Stimulated activated CD4-positive, alpha-beta T cell treated with anti-CD3 and anti-CD28 coated beads, Interleukin-4, amount 100 ng/mL, for 24 hours (primary cell): ENCODE measurements around the gene FNBP1.
"Not testable (repeated sequence)": the region's sequence is repeated elsewhere in the genome, so short reads cannot be mapped to it uniquely, and the experiment has no call there.

Experiments
- DNase-seq: peaks from one replicate; pipeline ENCODE4 v3.0.0-alpha.2; 2020

The FNBP1 gene

GRCh38 chr9:130020618-130021017 lies 22.4 kb downstream of the FNBP1 start:
- no peak for DNase-seq

GRCh38 chr9:130018265-130018664 lies 24.7 kb downstream of the FNBP1 start:
- DNase-seq, result no peak

- DNase-seq, result not testable (repeated sequence)
These were observed 25.5 kb downstream of the FNBP1 start for GRCh38 chr9:130017510-130017909.

GRCh38 chr9:130017076-130017475 lies 25.9 kb downstream of the FNBP1 start:
- no peak for DNase-seq

GRCh38 chr9:130015353-130016019 lies 27.5 kb downstream of the FNBP1 start:
- no peak for DNase-seq

GRCh38 chr9:130013326-130013725 lies 29.7 kb downstream of the FNBP1 start:
- no peak for DNase-seq

GRCh38 chr9:130010151-130010988 lies 32.6 kb downstream of the FNBP1 start:
- peak; percentile 71 for DNase-seq

GRCh38 chr9:130009546-130009945 lies 33.4 kb downstream of the FNBP1 start:
- not testable (repeated sequence) for DNase-seq

GRCh38 chr9:130008538-130008937 lies 34.5 kb downstream of the FNBP1 start:
- DNase-seq, result no peak

GRCh38 chr9:130006952-130007351 lies 36.0 kb downstream of the FNBP1 start:
- DNase-seq, result not testable (repeated sequence)

GRCh38 chr9:130003943-130004552 lies 38.9 kb downstream of the FNBP1 start:
- no peak for DNase-seq

GRCh38 chr9:130002320-130002719 lies 40.7 kb downstream of the FNBP1 start:
- DNase-seq, result no peak

- DNase-seq, result no peak
These were observed 41.8 kb downstream of the FNBP1 start for GRCh38 chr9:130001190-130001589.

- DNase-seq, result no peak
These were observed 43.9 kb downstream of the FNBP1 start for GRCh38 chr9:129999141-129999510.

GRCh38 chr9:129998491-129999140 lies 44.4 kb downstream of the FNBP1 start:
- peak; percentile 63 for DNase-seq

GRCh38 chr9:129997706-129998105 lies 45.3 kb downstream of the FNBP1 start:
- not testable (repeated sequence) for DNase-seq

GRCh38 chr9:129996161-129996830 lies 46.7 kb downstream of the FNBP1 start:
- DNase-seq, result no peak

- peak; percentile 52 for DNase-seq
These were observed 47.4 kb downstream of the FNBP1 start for GRCh38 chr9:129995409-129996160.

GRCh38 chr9:129994882-129995281 lies 48.1 kb downstream of the FNBP1 start:
- no peak for DNase-seq

GRCh38 chr9:129991139-129991538 lies 51.9 kb downstream of the FNBP1 start:
- DNase-seq, result not testable (repeated sequence)

GRCh38 chr9:129990269-129991010 lies 52.5 kb downstream of the FNBP1 start:
- DNase-seq, result no peak
